NB4 (cell line): ENCODE results near the gene PRKG2.
"Not testable (repeated sequence)": the region's sequence is repeated elsewhere in the genome, so short reads cannot be mapped to it uniquely, and the experiment has no call there.

Experiments
- CTCF ChIP-seq: IDR thresholded peaks from one replicate; pipeline ENCODE4 v1.5.1; 2012; ENCODE audit warnings: low read depth, low read length
- MYC ChIP-seq: IDR thresholded peaks from 2 replicates; pipeline ENCODE4 v1.6.1; 2011; ENCODE audit warnings: low read depth, low read length
- POLR2A ChIP-seq: IDR thresholded peaks from 2 replicates; pipeline ENCODE4 v1.6.1; 2011; ENCODE audit warnings: mild to moderate bottlenecking; ENCODE audit not compliant: insufficient read length; ENCODE audit errors: extremely low read depth

- TF ChIP-seq CTCF, MYC, POLR2A: not testable (repeated sequence)
Observed at GRCh38 chr4:81153714-81154323, 61.2 kb downstream of the PRKG2 start.
